HEK293 (cell line): ENCODE data around the gene RBMS3.
"Not testable (repeated sequence)": the region's sequence is repeated elsewhere in the genome, so short reads cannot be mapped to it uniquely, and the experiment has no call there.

Experiments
- CTCF ChIA-PET: fragments of 350-600 bp; formaldehyde crosslinking; extraction: SDS; loops from one replicate; lab custom pipeline; 2021; ENCODE audit warnings: antibody characterized with exemption; lab: Yijun Ruan, JAX
- POLR2A ChIA-PET: fragments of 300-600 bp; formaldehyde crosslinking; extraction: SDS; loops from one replicate; lab custom pipeline; 2020; ENCODE audit warnings: antibody characterized with exemption, inconsistent platforms; lab: Yijun Ruan, JAX
- H3K27ac ChIP-seq: fragments of 200-500 bp; sonication (Bioruptor generic); 2 replicates; pipeline ENCODE4 v1.5.1; 2014; ENCODE audit warnings: low read depth, low read length, control low read depth, inconsistent platforms; ENCODE audit errors: extremely low read depth
- H3K36me3 ChIP-seq, 2 experiments: fragments of 200-500 bp in 1 of 2; sonication (Bioruptor generic) in 1 of 2; 1 replicate in 1 of 2; 2 replicates in 1 of 2; pipeline ENCODE4 v1.5.1; 2014 to 2017; ENCODE audit warnings: inconsistent platforms in 2 of 2, low read length in 2 of 2; ENCODE audit not compliant: control insufficient read depth in 2 of 2, insufficient read depth in 1 of 2
- H3K4me1 ChIP-seq: fragments of 200-500 bp; sonication (Bioruptor generic); 2 replicates; pipeline ENCODE4 v1.5.1; 2014; ENCODE audit warnings: mild to moderate bottlenecking, low read length, inconsistent platforms; ENCODE audit not compliant: control insufficient read depth, insufficient read depth
- H3K4me3 ChIP-seq: 2 replicates; pipeline ENCODE4 v1.5.1; 2011; ENCODE audit warnings: low read depth, mild to moderate bottlenecking, control low read depth, low read length, moderate library complexity
- H3K9me3 ChIP-seq: fragments of 200-500 bp; sonication (Bioruptor generic); 2 replicates; pipeline ENCODE4 v1.5.1; 2014; ENCODE audit warnings: low read depth, low read length, inconsistent platforms; ENCODE audit not compliant: control insufficient read depth, insufficient read depth
- GLI4 ChIP-seq: fragments of 450-650 bp; formaldehyde crosslinking; IDR thresholded peaks from 2 replicates; pipeline ENCODE4 v1.5.1; 2016; ENCODE audit warnings: missing biosample characterization, missing genetic modification characterization
- KLF1 ChIP-seq: fragments of 450-650 bp; formaldehyde crosslinking; IDR thresholded peaks from 2 replicates; pipeline ENCODE4 v1.5.1; 2016; ENCODE audit warnings: missing biosample characterization, missing genetic modification characterization
- OVOL3 ChIP-seq: fragments of 450-650 bp; formaldehyde crosslinking; IDR thresholded peaks from 2 replicates; pipeline ENCODE4 v1.5.1; 2016; ENCODE audit warnings: missing biosample characterization, missing genetic modification characterization
- SETDB1 ChIP-seq: IDR thresholded peaks from one replicate; pipeline ENCODE4 v1.6.1; 2017; ENCODE audit warnings: mild to moderate bottlenecking, low read length, moderate library complexity, mixed read lengths; ENCODE audit not compliant: insufficient read length
- TRIM28 ChIP-seq: IDR thresholded peaks from 2 replicates; pipeline ENCODE4 v1.6.1; 2011; ENCODE audit warnings: low read length, control low read depth, borderline replicate concordance
- ZBTB20 ChIP-seq: fragments of 450-650 bp; formaldehyde crosslinking; IDR thresholded peaks from 2 replicates; pipeline ENCODE4 v1.5.1; 2016; ENCODE audit warnings: missing biosample characterization, missing genetic modification characterization
- ZBTB7A ChIP-seq: fragments of 450-650 bp; formaldehyde crosslinking; IDR thresholded peaks from 2 replicates; pipeline ENCODE4 v1.5.1; 2016; ENCODE audit warnings: low read depth, missing biosample characterization, missing genetic modification characterization
- ZNF138 ChIP-seq: fragments of 450-650 bp; formaldehyde crosslinking; IDR thresholded peaks from 2 replicates; pipeline ENCODE4 v1.5.1; 2016; ENCODE audit warnings: missing biosample characterization, missing genetic modification characterization, borderline replicate concordance
- ZNF202 ChIP-seq: fragments of 450-650 bp; formaldehyde crosslinking; IDR thresholded peaks from 2 replicates; pipeline ENCODE4 v1.5.1; 2016; ENCODE audit warnings: missing biosample characterization, missing genetic modification characterization, borderline replicate concordance
- ZNF223 ChIP-seq: fragments of 450-650 bp; formaldehyde crosslinking; IDR thresholded peaks from 2 replicates; pipeline ENCODE4 v1.5.1; 2016; ENCODE audit warnings: missing biosample characterization, missing genetic modification characterization
- ZNF311 ChIP-seq: fragments of 450-650 bp; formaldehyde crosslinking; IDR thresholded peaks from 2 replicates; pipeline ENCODE4 v1.5.1; 2017; ENCODE audit warnings: missing biosample characterization, missing genetic modification characterization, borderline replicate concordance
- ZNF335 ChIP-seq: fragments of 450-650 bp; formaldehyde crosslinking; conservative IDR thresholded peaks from 2 replicates; pipeline ENCODE4 v1.5.1; 2016; ENCODE audit warnings: missing biosample characterization, missing genetic modification characterization
- ZNF501 ChIP-seq: fragments of 450-650 bp; formaldehyde crosslinking; IDR thresholded peaks from 2 replicates; pipeline ENCODE4 v1.5.1; 2016; ENCODE audit warnings: missing biosample characterization, missing genetic modification characterization
- ZNF521 ChIP-seq: fragments of 450-650 bp; formaldehyde crosslinking; IDR thresholded peaks from 2 replicates; pipeline ENCODE4 v1.5.1; 2017; ENCODE audit warnings: missing biosample characterization, mild to moderate bottlenecking, missing genetic modification characterization
- ZNF529 ChIP-seq: fragments of 450-650 bp; formaldehyde crosslinking; IDR thresholded peaks from 2 replicates; pipeline ENCODE4 v1.5.1; 2017; ENCODE audit warnings: missing genetic modification characterization, missing biosample characterization; ENCODE audit not compliant: insufficient replicate concordance
- ZNF555 ChIP-seq: fragments of 450-650 bp; formaldehyde crosslinking; conservative IDR thresholded peaks from 2 replicates; pipeline ENCODE4 v1.5.1; 2017; ENCODE audit warnings: missing biosample characterization, mild to moderate bottlenecking, missing genetic modification characterization, inconsistent platforms
- ZNF600 ChIP-seq: fragments of 450-650 bp; formaldehyde crosslinking; IDR thresholded peaks from 2 replicates; pipeline ENCODE4 v1.5.1; 2016; ENCODE audit warnings: missing biosample characterization, missing genetic modification characterization
- ZNF626 ChIP-seq: fragments of 450-650 bp; sonication (Bioruptor Pico); formaldehyde crosslinking; IDR thresholded peaks from 2 replicates; pipeline ENCODE4 v1.5.1; 2018; ENCODE audit warnings: missing biosample characterization, missing genetic modification characterization, inconsistent platforms
- ZNF629 ChIP-seq: fragments of 450-650 bp; formaldehyde crosslinking; IDR thresholded peaks from 2 replicates; pipeline ENCODE4 v1.5.1; 2017; ENCODE audit warnings: missing biosample characterization, missing genetic modification characterization
- ZNF658 ChIP-seq: fragments of 450-650 bp; formaldehyde crosslinking; IDR thresholded peaks from 2 replicates; pipeline ENCODE4; 2016; ENCODE audit warnings: missing biosample characterization, missing genetic modification characterization
- ZNF785 ChIP-seq: fragments of 450-650 bp; formaldehyde crosslinking; IDR thresholded peaks from 2 replicates; pipeline ENCODE4 v1.5.1; 2016; ENCODE audit warnings: missing biosample characterization, missing genetic modification characterization
- TF ChIP-seq, protein P1 (sequence below): fragments of 450-650 bp; formaldehyde crosslinking; IDR thresholded peaks from 2 replicates; pipeline ENCODE4 v1.5.1; 2017; ENCODE audit warnings: missing biosample characterization, mild to moderate bottlenecking, missing genetic modification characterization, moderate library complexity

Gene RBMS3

DNA sequence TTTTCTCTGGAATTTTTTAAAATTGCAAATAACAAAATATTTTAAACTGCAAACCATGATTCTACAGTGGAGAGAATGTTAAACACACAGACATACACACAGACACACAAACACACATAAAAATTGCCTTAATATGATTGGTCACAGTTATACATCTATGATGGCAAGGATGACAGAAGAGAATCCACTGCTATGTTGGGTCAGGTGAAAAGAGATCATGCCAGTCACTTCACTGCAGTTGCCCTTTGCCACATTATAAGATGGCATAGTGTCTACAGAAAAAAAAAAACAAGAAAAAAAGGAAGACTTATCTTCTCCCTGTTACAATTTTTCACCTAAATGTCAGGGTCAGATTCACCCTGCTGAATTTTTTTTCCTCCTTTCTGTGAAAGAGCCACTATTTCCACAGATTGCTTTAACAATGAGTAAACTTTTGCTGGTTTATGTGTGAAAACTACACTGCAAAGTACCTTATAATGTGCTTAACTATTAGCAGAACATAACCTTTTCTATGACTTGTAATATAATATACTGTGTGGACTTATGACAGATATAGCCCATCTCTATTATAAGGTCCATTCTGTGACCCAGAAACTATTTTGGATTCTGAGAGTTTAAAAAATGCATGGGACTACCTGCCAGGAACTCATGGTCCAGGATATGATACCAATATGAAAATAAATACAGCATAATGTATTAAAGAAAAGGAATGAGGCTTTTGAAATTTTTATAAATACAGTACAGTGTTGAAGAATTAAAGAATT, 111.9 kb downstream of the RBMS3 start (continued):
- TF ChIP-seq, protein P1, sequence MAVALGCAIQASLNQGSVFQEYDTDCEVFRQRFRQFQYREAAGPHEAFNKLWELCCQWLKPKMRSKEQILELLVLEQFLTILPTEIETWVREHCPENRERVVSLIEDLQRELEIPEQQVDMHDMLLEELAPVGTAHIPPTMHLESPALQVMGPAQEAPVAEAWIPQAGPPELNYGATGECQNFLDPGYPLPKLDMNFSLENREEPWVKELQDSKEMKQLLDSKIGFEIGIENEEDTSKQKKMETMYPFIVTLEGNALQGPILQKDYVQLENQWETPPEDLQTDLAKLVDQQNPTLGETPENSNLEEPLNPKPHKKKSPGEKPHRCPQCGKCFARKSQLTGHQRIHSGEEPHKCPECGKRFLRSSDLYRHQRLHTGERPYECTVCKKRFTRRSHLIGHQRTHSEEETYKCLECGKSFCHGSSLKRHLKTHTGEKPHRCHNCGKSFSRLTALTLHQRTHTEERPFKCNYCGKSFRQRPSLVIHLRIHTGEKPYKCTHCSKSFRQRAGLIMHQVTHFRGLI (tag by site-specific recombination) = no peak
- TF ChIP-seq KLF1 (no peak), ZNF529 (no peak), ZNF555 (tag by site-specific recombination) (no peak), ZNF658 (tag by site-specific recombination) (no peak), ZNF311 (no peak)

DNA sequence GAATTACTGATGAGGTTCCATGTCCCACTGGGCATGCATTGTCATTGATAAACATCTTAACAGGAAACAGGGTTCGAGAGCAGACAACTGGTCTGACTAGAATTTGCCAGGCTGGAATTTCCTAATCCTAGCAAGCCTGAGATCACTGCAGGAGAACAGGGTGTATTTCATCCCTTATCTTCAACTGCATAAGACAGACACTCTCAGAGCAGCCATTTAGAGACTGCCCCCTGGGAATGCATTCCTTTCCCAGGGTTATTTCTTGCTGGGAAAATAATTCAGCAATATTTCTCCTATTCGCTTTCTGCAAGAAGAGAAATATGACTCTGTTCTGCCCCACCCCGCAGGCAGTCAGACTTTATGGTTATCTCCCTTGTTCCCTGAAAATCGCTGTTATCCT, 113.1 kb downstream of the RBMS3 start:
- POLR2A ChIA-PET, H3K9me3 ChIP-seq, H3K4me1 ChIP-seq, H3K4me3 ChIP-seq, H3K27ac ChIP-seq, CTCF ChIA-PET, H3K36me3 ChIP-seq: not testable (repeated sequence)
- TF ChIP-seq SETDB1 (peak; percentile 88), TRIM28 (peak; percentile 71; the same call in 1 of the 2 replicates)

DNA sequence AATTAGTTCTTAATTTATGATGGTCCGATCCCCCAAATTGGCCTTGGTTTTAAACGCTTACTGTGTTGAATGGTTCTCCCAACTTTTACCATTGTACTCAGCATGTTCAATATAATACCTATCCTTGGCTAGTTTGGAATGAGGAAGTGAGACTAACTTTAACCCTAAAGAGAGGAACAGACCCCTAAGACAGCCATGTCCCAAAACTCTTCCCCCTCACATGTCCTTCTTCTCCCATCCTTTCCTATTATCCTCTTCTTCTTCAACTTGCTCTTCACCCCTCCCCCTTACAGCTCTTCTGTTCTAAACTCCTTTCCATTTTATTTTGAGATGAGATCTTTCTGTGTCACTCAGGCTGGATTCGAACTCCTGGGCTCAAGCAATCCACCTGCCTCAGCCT, 116.5 kb downstream of the RBMS3 start:
- TF ChIP-seq ZNF138 (tag by site-specific recombination) = no peak
- no peak for TF ChIP-seq ZNF335 (tag by site-specific recombination)
- TF ChIP-seq OVOL3 (tag by site-specific recombination) = no peak
- TF ChIP-seq ZNF202 (tag by site-specific recombination) = no peak
- TF ChIP-seq ZNF501 (tag by site-specific recombination) = no peak
- TF ChIP-seq ZNF223 = no peak
- TF ChIP-seq ZBTB7A (tag by site-specific recombination) = no peak
- no peak for TF ChIP-seq ZNF521 (tag by site-specific recombination)
- TF ChIP-seq ZNF600 = no peak
- no peak for TF ChIP-seq ZNF785 (tag by site-specific recombination)
- TF ChIP-seq ZNF629 (tag by site-specific recombination) = no peak
- no peak for TF ChIP-seq ZNF626 (tag by site-specific recombination)
- TF ChIP-seq ZBTB20 (tag by site-specific recombination) = no peak
- no peak for TF ChIP-seq GLI4 (tag by site-specific recombination)
- Histone ChIP-seq H3K27ac (no peak overlapping the region), H3K4me3 (no peak overlapping the region), H3K36me3 (no peaks in the 10 kb centered on the region), H3K4me1 (peaks cover 4% of the 10 kb centered on the region), H3K9me3 (no peaks in the 10 kb centered on the region)
- CTCF ChIA-PET = interaction anchor here (0.6 kb wide), 1 partner anchor 729 kb away, joined by 3 read pairs; no protein-coding TSS in a partner anchor
- POLR2A ChIA-PET = no interaction called here
